Loucy (cell line): ENCODE results near the gene VAV2.

ENCODE experiments used
- H2AFZ ChIP-seq: fragments of 200-600 bp; sonication (generic); 2 replicates; pipeline ENCODE4 v1.6.0; 2016; ENCODE audit warnings: antibody characterized with exemption, mild to moderate bottlenecking, low read length, moderate library complexity
- H3F3A ChIP-seq: fragments of 200-600 bp; 2 replicates; pipeline ENCODE4 v1.6.0; 2016; ENCODE audit warnings: antibody characterized with exemption, low read depth, mild to moderate bottlenecking
- H3K27me3 ChIP-seq: fragments of 200-600 bp; sonication (generic); 2 replicates; pipeline ENCODE4 v1.6.1; 2014; ENCODE audit warnings: low read length, mild to moderate bottlenecking; ENCODE audit not compliant: insufficient read depth, poor library complexity, severe bottlenecking
- H3K36me3 ChIP-seq: fragments of 200-600 bp; sonication (generic); 2 replicates; pipeline ENCODE4 v1.6.1; 2016; ENCODE audit warnings: low read length; ENCODE audit not compliant: insufficient read depth
- H3K4me1 ChIP-seq: fragments of 200-600 bp; sonication (generic); 2 replicates; pipeline ENCODE4 v1.5.1; 2014; ENCODE audit warnings: low read length, mild to moderate bottlenecking; ENCODE audit not compliant: insufficient read depth, poor library complexity, severe bottlenecking
- H3K4me2 ChIP-seq: fragments of 200-600 bp; sonication (generic); 2 replicates; pipeline ENCODE4 v1.6.0; 2014; ENCODE audit warnings: antibody characterized with exemption, low read length, low read depth, mild to moderate bottlenecking; ENCODE audit not compliant: poor library complexity, severe bottlenecking
- H3K4me3 ChIP-seq: fragments of 200-600 bp; sonication (generic); 2 replicates; pipeline ENCODE4 v1.5.1; 2014; ENCODE audit warnings: low read length, mild to moderate bottlenecking, mixed read lengths; ENCODE audit not compliant: poor library complexity, severe bottlenecking
- H3K79me2 ChIP-seq: fragments of 200-600 bp; sonication (generic); 2 replicates; pipeline ENCODE4 v1.6.1; 2014; ENCODE audit warnings: low read length; ENCODE audit not compliant: insufficient read depth
- H3K9ac ChIP-seq: fragments of 200-600 bp; sonication (generic); 2 replicates; pipeline ENCODE4 v1.6.0; 2014; ENCODE audit warnings: mild to moderate bottlenecking, low read depth, low read length, moderate library complexity; ENCODE audit not compliant: poor library complexity, severe bottlenecking
- H3K9me2 ChIP-seq: fragments of 200-600 bp; sonication (generic); replicated peaks from 2 replicates; pipeline ENCODE4 v1.6.1; 2016; ENCODE audit warnings: low read depth, low read length, mixed read lengths
- H3K9me3 ChIP-seq: fragments of 200-600 bp; sonication (generic); 2 replicates; pipeline ENCODE4 v1.6.1; 2014; ENCODE audit warnings: mild to moderate bottlenecking, antibody characterized with exemption, low read length, low read depth; ENCODE audit not compliant: insufficient read depth
- H4K20me1 ChIP-seq: fragments of 200-600 bp; sonication (generic); 2 replicates; pipeline ENCODE4 v1.6.0; 2014; ENCODE audit warnings: antibody characterized with exemption, low read length, mild to moderate bottlenecking; ENCODE audit not compliant: insufficient read depth, poor library complexity, severe bottlenecking
- CTCF ChIP-seq: fragments of 200-600 bp; sonication (generic); conservative IDR thresholded peaks from 2 replicates; pipeline ENCODE4 v1.5.1; 2014; ENCODE audit warnings: mild to moderate bottlenecking, antibody characterized with exemption, low read length
- EZH2phosphoT487 ChIP-seq: fragments of 200-600 bp; IDR thresholded peaks from 2 replicates; pipeline ENCODE4 v1.6.1; 2018; ENCODE audit warnings: antibody characterized with exemption, mild to moderate bottlenecking, moderate library complexity, borderline replicate concordance

VAV2 gene

GRCh38 chr9:133862585-133863256, 129.4 kb downstream of the VAV2 start:
- Histone ChIP-seq H3K4me2 (no peak overlapping the region), H3K79me2 (peaks cover 16% of the 10 kb centered on the region; the same call in 1 of the 2 replicates), H3K4me1 (no peaks in the 10 kb centered on the region), H3K27me3 (no peaks in the 10 kb centered on the region), H3K9me3 (peaks cover 9% of the 10 kb centered on the region; the same call in 1 of the 2 replicates), H2AFZ (no peak overlapping the region), H3F3A (no peaks in the 10 kb centered on the region), H4K20me1 (no peaks in the 10 kb centered on the region), H3K36me3 (no peaks in the 10 kb centered on the region; the same call in 1 of the 2 replicates), H3K9me2 (no peaks in the 10 kb centered on the region), H3K4me3 (no peak overlapping the region), H3K9ac (no peak overlapping the region)
- TF ChIP-seq CTCF (no peak), EZH2phosphoT487 (no peak)

- no peaks in the 10 kb centered on the region; the same call in 1 of the 2 replicates for H3K36me3 ChIP-seq
- no peak for TF ChIP-seq CTCF
- TF ChIP-seq EZH2phosphoT487 = no peak
- no peaks in the 10 kb centered on the region for H3K9me2 ChIP-seq
- H3K4me3 ChIP-seq = no peak overlapping the region
- H4K20me1 ChIP-seq = no peaks in the 10 kb centered on the region
- H3K4me1 ChIP-seq = no peaks in the 10 kb centered on the region
- no peak overlapping the region for H2AFZ ChIP-seq
- no peak overlapping the region for H3K9ac ChIP-seq
- H3K4me2 ChIP-seq = no peak overlapping the region
- H3K9me3 ChIP-seq = peaks cover 9% of the 10 kb centered on the region; the same call in 1 of the 2 replicates
- H3K27me3 ChIP-seq = no peaks in the 10 kb centered on the region
- peaks cover 8% of the 10 kb centered on the region; the same call in 1 of the 2 replicates for H3K79me2 ChIP-seq
- no peaks in the 10 kb centered on the region for H3F3A ChIP-seq
These were observed 130.4 kb downstream of the VAV2 start for GRCh38 chr9:133861692-133862091.

GRCh38 chr9:133861086-133861485, 131.0 kb downstream of the VAV2 start:
- Histone ChIP-seq H3F3A (no peaks in the 10 kb centered on the region), H3K4me2 (no peak overlapping the region), H2AFZ (no peak overlapping the region), H3K4me1 (no peaks in the 10 kb centered on the region), H3K79me2 (peaks cover 4% of the 10 kb centered on the region; the same call in 1 of the 2 replicates), H4K20me1 (no peaks in the 10 kb centered on the region), H3K27me3 (no peaks in the 10 kb centered on the region), H3K36me3 (no peaks in the 10 kb centered on the region; the same call in 1 of the 2 replicates), H3K9me2 (no peaks in the 10 kb centered on the region), H3K4me3 (no peak overlapping the region), H3K9me3 (peaks cover 9% of the 10 kb centered on the region; the same call in 1 of the 2 replicates), H3K9ac (no peak overlapping the region)
- TF ChIP-seq EZH2phosphoT487 = no peak
- no peak for TF ChIP-seq CTCF
